Measurements from ENCODE around the gene TEX22.

Gene TEX22

DNA sequence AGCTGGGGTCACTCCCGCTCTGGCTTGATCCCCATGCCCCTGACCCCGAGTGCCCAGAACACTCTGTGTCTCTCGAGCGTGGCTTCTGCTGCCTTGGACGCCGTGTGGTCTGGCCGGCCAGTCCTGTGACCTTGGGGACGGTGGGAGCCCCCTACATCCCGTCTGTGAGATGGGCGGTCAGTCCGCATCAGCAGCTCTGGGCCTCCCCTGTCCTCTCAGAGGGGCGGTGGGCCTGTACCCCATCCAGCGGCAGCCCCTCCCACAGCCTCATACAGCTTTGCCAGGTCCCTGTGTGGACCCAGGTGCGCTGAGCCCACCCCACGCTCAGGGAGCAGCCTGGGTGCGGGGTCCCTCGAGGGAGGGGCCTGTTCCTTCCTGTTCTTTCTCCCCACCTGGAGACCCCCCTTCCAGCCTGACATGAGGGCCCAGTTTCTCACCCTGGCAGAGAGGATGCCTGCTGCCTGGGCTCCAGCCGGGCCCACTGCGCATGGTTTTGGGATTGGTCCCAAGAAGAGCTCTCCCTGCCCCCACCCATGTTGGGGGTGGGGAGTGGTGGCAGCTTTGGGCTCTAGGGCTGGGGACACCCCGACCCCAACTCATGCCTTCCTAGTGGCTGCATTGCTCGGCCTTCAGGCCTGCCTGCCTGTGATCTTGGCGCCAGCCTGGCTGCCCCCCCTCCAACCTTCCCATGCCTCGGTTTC, 22.8 kb downstream of the TEX22 start:
- DNase-seq (ENCODE audit: low spot score), result no peak

DNA sequence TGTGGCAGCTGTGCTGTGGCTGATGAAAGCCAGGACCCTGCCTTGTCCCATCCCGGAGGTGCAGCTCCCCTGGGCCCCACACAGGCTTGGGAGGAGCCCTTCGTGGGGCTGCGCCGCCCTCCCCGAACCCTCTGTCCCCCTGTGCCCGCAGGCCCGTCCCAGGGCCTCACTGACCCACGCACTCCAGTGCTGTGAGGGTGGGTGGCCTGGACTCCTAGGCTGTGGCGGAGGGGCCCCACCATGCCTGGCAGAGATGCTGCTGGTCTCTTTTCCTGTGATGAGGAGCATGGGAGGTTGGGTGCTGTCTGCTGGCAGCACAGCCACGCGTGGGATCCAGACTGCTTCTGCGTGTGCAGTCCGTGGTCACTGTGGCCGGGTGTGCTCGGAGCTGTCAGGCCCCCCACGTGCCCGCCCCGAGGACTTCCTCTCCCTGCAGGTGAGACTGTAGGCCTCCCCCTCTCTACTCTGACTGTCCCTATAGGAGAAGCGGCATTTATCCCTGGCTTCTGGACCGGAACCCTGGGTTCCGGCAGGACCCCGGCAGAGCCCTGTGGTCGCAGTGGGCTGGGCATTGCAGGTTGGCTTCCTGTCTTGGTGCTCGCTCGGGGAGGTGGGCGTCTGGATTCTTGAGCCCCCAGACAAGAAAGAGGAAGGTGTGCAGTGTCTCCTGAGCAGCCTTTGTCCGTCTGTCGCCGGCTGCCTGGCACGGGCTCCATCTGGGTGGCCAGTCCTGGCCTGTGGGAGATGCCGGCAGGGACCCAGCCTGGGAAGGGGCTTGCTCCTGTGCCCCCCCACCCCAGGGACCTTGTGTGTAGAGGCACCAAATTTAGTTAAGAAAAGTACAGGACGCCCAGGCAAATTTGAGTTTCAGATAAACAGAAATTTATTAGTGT, 23.6 kb downstream of the TEX22 start:
- no peak for DNase-seq (ENCODE audit: low spot score)

DNA sequence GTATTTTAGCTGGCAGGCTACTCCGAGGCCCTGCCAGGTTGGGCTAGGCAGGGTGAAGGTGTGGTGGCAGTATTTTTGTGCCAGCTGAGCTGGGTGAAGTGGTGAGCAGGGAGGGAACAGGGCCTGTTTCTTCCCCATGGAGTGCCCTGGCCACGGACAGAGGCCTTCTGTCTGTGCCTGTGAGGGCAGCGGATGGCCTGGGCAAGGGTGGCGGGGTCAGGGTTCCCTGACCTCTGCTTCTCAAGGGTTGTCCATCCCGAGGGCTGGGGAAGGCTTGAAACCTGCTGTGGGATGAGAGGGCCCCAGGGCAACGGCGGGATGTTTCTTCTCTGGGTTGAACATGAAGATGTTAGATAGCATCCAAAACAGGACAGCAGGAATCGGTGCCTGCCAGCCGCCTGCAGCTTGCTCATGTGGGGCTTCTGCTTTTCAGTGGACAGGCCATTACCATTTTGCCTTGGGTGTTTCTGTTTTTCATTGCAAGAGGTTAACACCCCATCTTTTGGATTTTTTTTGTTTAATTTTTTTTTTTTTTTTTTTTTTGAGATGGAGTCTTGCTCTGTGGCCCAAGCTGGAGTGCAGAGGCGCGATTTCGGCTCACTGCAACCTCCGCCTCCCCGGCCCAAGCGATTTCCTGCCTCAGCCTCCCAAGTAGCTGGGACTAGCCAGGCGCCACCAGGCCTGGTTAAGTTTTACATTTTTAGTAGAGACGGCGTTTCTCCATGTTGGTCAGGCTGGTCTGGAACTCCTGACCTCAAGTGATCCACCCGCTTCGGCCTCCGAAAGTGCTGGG, 24.6 kb downstream of the TEX22 start:
- DNase-seq (ENCODE audit: low spot score), result no peak

DNA sequence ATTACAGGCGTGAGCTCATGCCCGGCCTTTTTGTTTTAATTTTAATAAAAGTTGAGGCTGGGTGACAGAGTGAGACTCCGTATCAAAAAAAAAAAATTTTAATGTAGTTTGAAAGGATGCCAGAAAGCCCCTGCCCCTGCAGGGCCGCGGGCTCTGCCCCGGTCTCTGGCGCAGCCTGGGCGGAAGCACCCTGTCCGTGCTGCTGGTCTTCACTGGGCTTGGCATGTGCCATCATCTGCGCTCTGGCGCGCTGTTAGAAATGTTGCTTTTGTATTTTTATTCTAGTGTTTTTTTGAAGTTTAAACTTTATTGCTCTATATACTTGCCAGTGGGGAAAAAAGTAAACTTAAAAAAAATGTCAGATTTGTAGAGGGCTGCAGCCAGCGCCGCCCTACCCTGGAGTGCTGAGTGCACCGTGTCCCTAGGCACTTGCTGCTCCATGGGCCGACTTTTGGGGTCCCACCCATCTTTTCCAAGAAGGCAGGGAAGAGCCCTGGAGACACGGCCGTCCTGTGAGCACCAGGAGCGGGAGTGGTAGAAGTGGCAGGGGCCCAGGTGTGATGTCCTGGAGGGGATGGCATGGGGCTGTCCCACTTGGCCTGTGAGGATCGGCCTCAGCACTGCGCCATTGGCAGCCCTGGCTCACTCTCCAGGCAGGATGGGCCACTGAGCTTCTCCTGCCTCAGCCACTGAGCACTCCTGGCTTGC, 25.3 kb downstream of the TEX22 start:
- no peak for DNase-seq (ENCODE audit: low spot score)

DNA sequence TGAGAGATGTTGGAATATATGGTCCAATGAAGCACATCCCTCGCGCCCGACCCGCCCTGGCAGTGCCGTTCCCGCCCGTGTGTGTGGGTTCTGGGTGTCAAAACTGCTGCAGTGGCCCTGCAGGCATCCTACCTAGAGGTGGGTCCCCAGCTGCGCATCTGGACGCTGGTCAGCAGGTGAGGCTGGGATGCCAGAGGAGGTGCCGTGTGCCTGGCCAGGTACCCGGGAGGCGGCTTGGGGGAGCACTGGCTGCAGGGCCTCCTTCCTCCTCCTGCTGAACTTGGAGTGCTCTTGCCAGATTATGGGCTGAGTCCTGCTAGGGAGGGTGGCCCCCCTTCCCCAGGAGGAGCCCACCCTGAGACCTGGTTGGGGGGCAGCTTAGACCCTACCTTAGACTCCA, 26.5 kb downstream of the TEX22 start:
- no peak for DNase-seq (ENCODE audit: low spot score)

DNA sequence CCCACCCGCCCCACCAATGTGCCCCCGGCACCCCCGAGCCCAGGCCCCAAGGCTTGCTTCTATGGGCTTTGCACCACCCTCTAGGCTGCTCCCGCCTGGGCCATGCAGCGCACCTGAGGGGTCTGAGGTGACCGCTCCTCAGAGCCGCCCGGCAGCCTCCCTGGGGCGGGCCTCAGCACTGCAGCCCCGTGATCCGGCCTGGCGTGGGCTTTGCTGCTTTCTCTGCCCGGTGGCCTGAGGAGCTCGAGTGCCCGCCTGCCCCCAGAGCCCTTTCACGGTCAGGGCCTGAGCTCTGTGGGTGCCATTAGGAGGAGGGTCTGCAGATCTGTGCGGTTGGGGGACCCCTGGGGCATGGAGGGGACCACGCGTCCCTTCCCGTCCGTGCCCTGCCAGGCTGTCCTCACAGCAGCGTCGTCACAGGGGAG, 27.5 kb downstream of the TEX22 start:
- no peak for DNase-seq (ENCODE audit: low spot score)

DNA sequence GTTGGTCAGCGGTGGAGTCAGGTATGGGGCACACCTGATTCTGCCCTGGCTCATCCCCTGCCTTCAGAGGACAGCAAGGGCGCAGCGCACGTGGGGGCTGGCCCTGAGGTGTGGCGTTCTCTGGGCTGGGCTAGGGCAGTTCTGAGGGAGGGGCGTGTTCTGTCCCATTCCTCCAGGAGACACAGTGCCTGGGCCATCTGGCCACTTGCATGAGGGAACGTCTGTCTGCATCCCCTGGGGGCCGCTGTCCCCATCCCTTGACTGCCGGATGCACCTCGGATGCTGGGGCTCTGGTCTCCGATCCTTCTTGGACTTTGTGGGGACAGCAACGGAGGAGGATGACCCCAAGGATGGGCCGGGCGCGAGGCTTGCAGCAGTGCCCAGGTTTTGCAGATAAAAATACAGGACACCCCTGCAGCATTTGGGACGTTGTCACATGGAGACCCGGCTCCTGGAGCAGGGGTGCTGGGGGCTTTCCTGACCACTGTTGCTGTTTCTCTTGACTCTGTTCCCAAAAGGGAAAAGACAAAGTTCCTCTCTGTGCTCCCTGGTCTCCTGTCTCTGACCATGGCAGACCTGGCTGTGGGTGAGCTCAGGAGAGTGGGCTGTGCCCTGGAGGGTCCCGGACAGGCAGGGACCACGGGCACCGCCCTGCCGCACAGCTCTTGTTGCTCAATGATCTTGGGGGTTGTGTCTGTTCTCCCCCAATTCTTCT, 28.2 kb downstream of the TEX22 start:
- DNase-seq (ENCODE audit: low spot score), result no peak

DNA sequence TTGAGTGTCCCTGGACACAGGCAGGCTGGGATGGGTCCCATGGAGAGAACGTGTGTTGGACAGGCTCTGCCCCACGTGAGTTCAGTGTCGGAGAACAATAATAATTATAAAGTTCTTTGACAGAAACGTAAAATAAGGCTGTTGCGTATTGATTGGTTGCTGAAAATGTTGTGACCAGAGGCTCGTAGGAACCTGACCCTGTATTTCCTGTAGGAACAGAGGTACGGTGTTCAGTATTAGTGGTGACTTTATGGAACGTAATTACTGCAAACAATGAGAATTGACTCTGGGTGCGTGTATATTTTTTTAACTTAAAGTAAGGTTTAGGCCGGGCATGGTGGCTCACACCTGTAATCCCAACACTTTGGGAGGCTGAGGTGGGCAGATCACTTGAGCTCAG, 29.1 kb downstream of the TEX22 start:
- no peak for DNase-seq (ENCODE audit: low spot score)

DNA sequence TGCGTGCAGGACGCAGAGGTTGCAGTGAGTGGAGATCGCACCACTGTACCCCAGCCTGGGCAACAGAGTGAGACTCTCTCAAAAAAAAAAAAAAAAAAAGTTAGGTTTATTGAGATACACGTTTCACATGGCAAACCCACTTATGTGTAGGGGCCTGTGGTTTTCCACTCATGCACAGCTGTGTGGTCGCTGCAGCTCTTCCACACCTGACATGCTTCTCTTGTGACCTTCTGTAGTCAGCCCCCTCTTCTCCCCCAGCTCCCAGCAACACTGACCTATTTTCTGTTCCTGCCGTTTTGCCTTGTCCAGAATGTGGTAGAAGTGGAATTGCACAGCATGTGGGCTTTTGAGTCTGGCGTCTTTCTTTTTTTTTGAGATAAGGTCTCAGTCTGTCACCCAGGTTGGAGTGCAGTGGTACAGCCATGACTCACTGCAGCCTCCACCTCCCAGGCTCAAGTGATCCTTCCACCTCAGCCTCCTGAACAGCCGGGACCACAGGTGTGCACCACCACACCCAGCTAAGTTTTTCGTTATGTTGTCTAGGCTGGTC, 29.7 kb downstream of the TEX22 start:
- no peak for DNase-seq (ENCODE audit: low spot score)

DNA sequence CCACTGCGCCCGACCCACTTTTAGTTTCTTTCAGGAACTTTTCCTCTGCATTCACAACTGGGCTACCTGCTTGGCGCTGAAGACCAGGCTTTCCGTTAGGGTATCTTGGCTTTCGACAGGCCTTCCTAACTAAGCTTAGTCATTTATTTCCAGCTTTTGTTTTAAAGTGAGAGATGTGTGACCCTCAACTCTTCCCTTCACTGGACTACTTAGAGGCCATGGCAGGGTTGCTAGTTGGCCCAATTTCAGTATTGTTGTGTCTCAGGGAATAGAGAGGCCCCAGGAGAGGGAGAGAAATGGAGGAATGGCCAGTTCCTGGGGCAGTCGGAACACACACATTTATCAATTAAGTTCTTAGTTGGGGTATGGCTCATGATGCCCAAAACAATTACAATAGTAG, 31.7 kb downstream of the TEX22 start:
- DNase-seq (ENCODE audit: low spot score), result no peak

DNA sequence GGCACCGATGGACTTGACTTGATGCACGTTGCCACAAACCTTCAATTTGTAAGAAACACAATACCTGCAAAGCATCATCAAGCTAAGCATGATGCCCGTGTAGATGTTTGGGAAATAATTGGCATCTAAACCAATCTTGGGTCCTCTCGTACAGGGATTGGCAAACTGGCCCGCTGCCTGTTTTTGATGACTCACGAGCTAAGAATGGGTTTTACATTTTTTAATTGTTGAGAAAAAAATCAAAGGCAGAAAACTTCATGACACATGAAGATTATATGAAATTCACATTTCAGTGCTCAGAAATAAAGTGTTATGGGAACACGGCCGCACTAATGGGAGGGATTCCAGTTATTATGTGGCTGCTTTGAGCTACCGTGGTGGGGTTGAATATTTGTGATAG, 32.2 kb downstream of the TEX22 start:
- DNase-seq (ENCODE audit: low spot score), result no peak

DNA sequence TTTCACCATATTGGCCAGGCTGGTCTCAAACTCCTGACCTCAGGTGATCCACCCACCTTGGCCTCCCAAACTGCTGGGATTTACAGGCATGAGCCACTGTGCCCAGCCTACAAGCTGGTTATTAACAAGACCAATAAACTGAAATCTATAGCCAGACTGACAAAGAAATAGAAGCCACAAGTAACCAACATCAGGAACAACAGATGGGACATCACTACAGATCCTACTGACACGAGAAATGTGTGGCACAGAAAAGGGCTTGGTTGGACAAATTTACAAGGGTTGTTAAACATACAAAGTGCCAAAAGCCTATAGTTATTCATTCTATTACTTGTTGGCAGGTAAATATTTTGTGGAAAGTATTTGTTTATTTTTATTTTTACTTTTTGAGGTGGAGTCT, 32.9 kb downstream of the TEX22 start:
- no peak for DNase-seq (ENCODE audit: low spot score)

DNA sequence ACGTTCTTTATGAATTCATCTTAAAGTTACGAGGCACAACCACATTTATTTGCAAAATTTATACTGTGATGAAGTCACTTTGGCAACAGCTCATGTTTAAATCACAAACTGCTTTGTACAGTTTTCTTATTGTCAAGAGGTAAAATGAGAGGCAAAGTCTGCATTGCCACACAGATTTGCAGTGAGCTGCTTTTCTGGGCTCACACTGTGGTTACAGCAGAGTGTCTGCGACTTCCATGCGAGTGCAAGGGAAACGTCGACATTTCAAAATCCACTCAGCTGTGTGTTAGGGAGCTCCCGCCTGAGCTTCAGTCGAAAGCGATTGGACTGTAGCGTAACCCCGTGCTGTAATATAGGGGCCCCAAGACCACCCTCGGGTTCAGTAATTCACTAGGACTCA, 34.3 kb downstream of the TEX22 start:
- DNase-seq (ENCODE audit: low spot score), result no peak

DNA sequence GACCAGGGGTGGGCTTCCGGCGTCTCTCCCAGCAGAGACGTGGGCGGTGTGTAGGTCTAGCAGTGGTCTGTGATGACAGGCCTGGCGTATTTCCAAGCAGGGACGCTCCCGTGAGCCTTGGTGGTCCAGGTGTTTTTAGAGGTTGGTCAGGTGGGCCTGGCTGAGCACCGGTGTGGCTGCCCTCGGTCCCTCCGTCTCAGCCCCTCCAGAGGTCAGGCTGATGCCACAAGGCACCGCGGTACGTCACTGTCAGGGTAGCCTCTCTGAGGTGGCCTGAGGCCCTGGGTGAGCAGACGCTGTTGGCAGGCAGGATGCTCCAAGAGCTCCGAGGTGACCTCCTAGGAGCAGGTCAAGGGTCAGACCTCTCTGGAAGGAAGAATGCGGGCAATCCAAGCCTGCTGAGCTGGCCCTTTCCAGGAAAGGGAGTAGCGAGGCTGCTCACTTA, 34.8 kb downstream of the TEX22 start:
- DNase-seq (ENCODE audit: low spot score), result no peak

DNA sequence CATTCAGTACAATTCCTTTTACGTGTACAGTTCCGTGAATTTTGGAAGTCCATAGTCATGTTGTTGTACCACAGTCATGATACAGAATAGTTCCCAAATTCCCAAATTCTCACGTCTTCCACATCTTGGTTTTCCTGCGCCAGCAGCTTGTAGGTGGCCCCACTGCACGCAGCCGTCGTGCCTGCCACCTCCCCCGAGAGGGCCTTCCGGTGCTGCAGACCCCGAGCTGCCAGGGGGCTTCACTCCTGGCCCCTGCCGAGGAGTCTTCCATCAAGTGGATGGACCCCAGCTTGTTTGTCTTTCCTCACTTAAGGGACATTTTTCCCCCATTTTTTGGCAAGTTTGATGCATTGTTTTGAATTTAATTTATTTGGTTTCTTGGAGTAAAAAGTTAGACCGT, 38.1 kb downstream of the TEX22 start:
- no peak for DNase-seq (ENCODE audit: low spot score)

DNA sequence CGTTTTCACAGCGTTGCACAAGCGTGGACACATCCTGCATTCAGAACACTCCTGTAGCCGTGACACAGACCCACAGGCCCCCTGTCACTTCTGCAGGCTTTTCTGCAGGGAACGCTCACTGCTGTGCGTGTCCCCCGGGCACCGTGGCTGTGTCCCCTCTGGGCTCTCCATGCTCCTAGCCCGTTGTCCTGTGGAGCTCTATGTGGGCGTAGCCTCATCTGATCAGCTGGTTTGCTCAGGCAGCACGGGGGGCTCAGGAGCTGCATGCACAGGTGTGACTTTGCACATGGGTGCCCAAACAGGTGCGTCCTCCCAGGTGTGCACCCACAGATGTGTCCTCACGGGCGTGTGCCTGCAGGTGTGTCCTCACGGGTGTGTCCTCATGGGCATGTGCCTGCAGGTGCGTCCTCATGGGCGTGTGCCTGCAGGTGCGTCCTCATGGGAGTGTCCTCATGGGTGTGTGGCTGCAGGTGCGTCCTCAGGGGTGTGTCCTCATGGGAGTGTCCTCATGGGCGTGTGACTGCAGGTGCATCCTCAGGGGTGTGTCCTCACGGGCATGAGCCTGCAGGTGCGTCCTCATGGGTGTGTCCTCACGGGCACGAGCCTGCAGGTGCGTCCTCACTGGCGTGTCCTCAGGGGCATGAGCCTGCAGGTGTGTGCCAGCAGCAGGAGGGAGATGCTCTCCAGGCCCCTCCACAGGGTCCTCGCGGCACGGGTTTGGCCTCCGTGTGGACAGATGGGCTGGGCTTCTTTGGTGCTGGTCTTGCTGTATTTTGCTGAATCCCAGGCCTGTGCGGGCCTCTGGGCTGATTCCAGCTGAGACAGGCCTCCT, 38.8 kb downstream of the TEX22 start:
- DNase-seq (ENCODE audit: low spot score), result no peak

DNA sequence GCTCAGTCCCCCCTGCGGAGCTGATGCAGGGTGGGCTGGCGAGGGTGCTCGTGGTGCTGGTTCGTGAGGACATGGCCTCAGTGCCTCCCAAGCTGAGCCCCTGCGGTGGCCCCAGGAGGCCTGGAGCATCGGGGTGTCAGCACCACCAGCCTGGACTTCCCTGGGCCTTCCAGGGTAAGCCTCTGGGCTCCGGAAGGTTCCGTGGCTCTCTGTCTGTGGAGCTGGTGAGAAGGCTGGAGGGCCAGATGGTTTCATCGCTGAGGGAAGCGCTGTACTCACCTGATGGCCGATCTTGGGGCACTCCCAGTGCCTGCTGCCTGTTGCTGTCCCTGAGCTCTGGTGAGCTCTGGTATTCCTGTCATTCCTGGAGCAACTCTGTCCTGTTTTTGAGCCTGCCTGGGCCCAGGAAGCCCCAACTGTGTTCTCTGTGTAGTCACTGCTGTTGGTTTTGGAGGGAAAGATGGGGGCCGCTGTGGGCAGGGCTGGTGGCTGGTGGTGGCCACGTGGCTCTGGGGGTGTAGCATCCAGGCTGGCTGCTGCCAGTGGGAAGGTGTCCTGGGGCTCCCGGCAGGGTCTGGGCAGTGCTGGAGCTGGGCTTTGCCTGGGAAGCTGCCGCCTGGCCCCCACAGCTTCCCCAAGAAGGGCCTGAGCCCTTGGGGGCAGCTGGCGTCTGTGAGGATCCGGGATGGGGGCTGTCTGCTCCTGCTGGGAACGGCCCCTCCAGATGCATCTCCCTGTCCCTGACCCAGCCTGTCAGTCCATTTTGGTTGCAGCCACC, 39.6 kb downstream of the TEX22 start:
- DNase-seq (ENCODE audit: low spot score), result no peak

DNA sequence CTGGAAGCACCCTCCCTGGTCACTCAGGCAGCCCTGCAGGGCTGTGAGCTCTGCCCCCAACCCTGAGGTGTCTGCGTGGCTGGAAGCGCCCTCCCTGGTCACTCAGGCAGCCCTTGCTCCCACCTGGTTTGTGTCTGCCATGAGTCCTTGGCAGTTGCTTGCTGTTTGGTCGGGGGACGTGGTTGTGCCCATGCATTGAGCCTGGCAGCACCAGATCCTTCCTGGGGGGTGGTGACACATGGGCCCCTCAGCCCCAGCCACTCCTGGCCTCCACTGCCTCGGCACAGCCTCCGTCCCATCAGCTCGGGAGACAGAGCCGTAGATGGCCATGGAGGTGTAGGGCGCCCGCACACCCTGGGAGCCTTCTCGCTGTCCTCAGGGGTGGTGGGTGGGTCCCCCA, 40.8 kb downstream of the TEX22 start:
- no peak for DNase-seq (ENCODE audit: low spot score)
